NCI-H1105 treated with DMSO at 0.1 percent for 48 hours (cell line): ENCODE data around the gene DPM2.
A peak's percentile ranks its signal among the peaks of the same experiment; 100 is the strongest.

ENCODE experiments used
- DNase-seq: peaks from one replicate; lab custom pipeline; 2025; lab: John Stamatoyannopoulos, UW

Gene DPM2

GRCh38 chr9:127937388-127938297, at the start of gene DPM2:
Gene DPM2 (minus strand): TSS chr9:127937854. CDS start chr9:127937820, 34 bp downstream.
- DNase-seq, result peak; percentile 70

GRCh38 chr9:127987103-127987614, 49.5 kb upstream of the DPM2 start:
- no peak for DNase-seq

GRCh38 chr9:127985011-127985410, 47.4 kb upstream of the DPM2 start:
- no peak for DNase-seq

GRCh38 chr9:127983847-127984289, 46.2 kb upstream of the DPM2 start:
- DNase-seq, result no peak

- DNase-seq, result no peak
Observed at GRCh38 chr9:127982912-127983311, 45.3 kb upstream of the DPM2 start.

- DNase-seq, result no peak
Observed at GRCh38 chr9:127981559-127982121, 44.0 kb upstream of the DPM2 start.

- peak; percentile 87 for DNase-seq
Observed at GRCh38 chr9:127980706-127981558, 43.3 kb upstream of the DPM2 start, which contains the start of gene EEIG1. Gene EEIG1 (minus strand): TSS chr9:127980989. CDS start chr9:127980137, 852 bp downstream.

GRCh38 chr9:127980060-127980705, 42.5 kb upstream of the DPM2 start:
- peak; percentile 22 for DNase-seq

GRCh38 chr9:127979333-127980059, 41.8 kb upstream of the DPM2 start:
- DNase-seq, result peak; percentile 65

- no peak for DNase-seq
Observed at GRCh38 chr9:127979015-127979332, 41.3 kb upstream of the DPM2 start.

GRCh38 chr9:127977884-127978647, 40.4 kb upstream of the DPM2 start:
- DNase-seq, result no peak

GRCh38 chr9:127977009-127977883, 39.6 kb upstream of the DPM2 start:
- no peak for DNase-seq

GRCh38 chr9:127976498-127976897, 38.8 kb upstream of the DPM2 start:
- peak; percentile 82 for DNase-seq

- no peak for DNase-seq
Observed at GRCh38 chr9:127975376-127976315, 38.0 kb upstream of the DPM2 start.

GRCh38 chr9:127974769-127975261, 37.2 kb upstream of the DPM2 start:
- DNase-seq, result no peak

GRCh38 chr9:127974001-127974768, 36.5 kb upstream of the DPM2 start:
- peak; percentile 48 for DNase-seq
